Frontal cortex (tissue), 4 donors: ENCODE measurements around the gene TSC22D4. TPM values are rescaled to one million over a fixed set of nuclear protein-coding genes. Genes with fewer than 3 reads are reported as not detected.
A peak's percentile ranks its signal among the peaks of the same experiment; 100 is the strongest.
"Not testable (repeated sequence)": the region's sequence is repeated elsewhere in the genome, so short reads cannot be mapped to it uniquely, and the experiment has no call there.

ENCODE experiments used
- DNase-seq, 2 donors: peaks; one replicate each; pipeline ENCODE4 v3.0.0; 2012; ENCODE audit warnings: low spot score in 2 of 2
- FAIRE-seq: peaks from 2 replicates; lab custom pipeline; 2012; peaks lifted over from hg19 to GRCh38; lab: Jason Lieb, UNC
- total RNA-seq: library from RNA; depleted of rRNA; stranded (reverse); fragments of >200 nt; gene quantifications from one replicate; pipeline ENCODE4 v1.2.3, GENCODE V29; 2014
- donor health status: control.
- donor health status: control.
- donor health status: control.

The TSC22D4 gene
- total RNA-seq, 1 donor from 2014 or later: 7.3 TPM

- no peak for FAIRE-seq
- no peak for DNase-seq
Observed at GRCh38 chr7:100452513-100452912, 26.5 kb downstream of the TSC22D4 start.

- DNase-seq: no peak
- no peak for FAIRE-seq
Observed at GRCh38 chr7:100449190-100449795, 29.7 kb downstream of the TSC22D4 start.

- not testable (repeated sequence) for FAIRE-seq
Observed at GRCh38 chr7:100447363-100447762, 31.7 kb downstream of the TSC22D4 start.

GRCh38 chr7:100446040-100446439, 33.0 kb downstream of the TSC22D4 start:
- no peak for DNase-seq
- FAIRE-seq: no peak

More at GRCh38 chr7:100447363-100447762, 31.7 kb downstream of the TSC22D4 start:
- DNase-seq: not testable (repeated sequence)

GRCh38 chr7:100444311-100445278, 34.4 kb downstream of the TSC22D4 start:
- DNase-seq: no peak
- no peak for FAIRE-seq

GRCh38 chr7:100443096-100443840, 35.7 kb downstream of the TSC22D4 start:
- no peak for FAIRE-seq
- no peak for DNase-seq

- no peak for FAIRE-seq
- DNase-seq: no peak
Observed at GRCh38 chr7:100441641-100442535, 37.1 kb downstream of the TSC22D4 start.

- FAIRE-seq, DNase-seq: not testable (repeated sequence)
Observed at GRCh38 chr7:100439244-100439643, 39.8 kb downstream of the TSC22D4 start.

GRCh38 chr7:100438731-100439130, 40.3 kb downstream of the TSC22D4 start:
- not testable (repeated sequence) for FAIRE-seq, DNase-seq

GRCh38 chr7:100438172-100438571, 40.8 kb downstream of the TSC22D4 start:
- no peak for DNase-seq
- FAIRE-seq: no peak

GRCh38 chr7:100437150-100438100, 41.6 kb downstream of the TSC22D4 start:
- no peak for FAIRE-seq
- DNase-seq: no peak

- FAIRE-seq: no peak
Observed at GRCh38 chr7:100435401-100436304, 43.4 kb downstream of the TSC22D4 start.

GRCh38 chr7:100434297-100435144, 44.5 kb downstream of the TSC22D4 start:
- DNase-seq (peak in 1 of 2 donors; percentile 12), FAIRE-seq (no peak)

More at GRCh38 chr7:100435401-100436304, 43.4 kb downstream of the TSC22D4 start:
- peak; percentile 53 to 62 for DNase-seq

- FAIRE-seq (no peak), DNase-seq (peak in 1 of 2 donors; percentile 5)
Observed at GRCh38 chr7:100433592-100434296, 45.3 kb downstream of the TSC22D4 start.

- FAIRE-seq (no peak), DNase-seq (no peak)
Observed at GRCh38 chr7:100433276-100433591, 45.8 kb downstream of the TSC22D4 start.
